AG10803 (cell line): ENCODE data around the gene LRRN4CL.

Source experiments
- DNase-seq: peaks from one replicate; pipeline ENCODE4 v3.0.0; 2010; ENCODE audit warnings: low read depth
- H3K4me3 ChIP-seq: 2 replicates; pipeline ENCODE4 v1.5.1; 2011; ENCODE audit warnings: mild to moderate bottlenecking, low read length, control low read depth
- TF ChIP-seq, protein P1 (sequence below): conservative IDR thresholded peaks from 2 replicates; pipeline ENCODE4 v1.5.1; 2011; ENCODE audit warnings: mild to moderate bottlenecking, low read length, control low read depth, inconsistent platforms

The LRRN4CL gene

DNA sequence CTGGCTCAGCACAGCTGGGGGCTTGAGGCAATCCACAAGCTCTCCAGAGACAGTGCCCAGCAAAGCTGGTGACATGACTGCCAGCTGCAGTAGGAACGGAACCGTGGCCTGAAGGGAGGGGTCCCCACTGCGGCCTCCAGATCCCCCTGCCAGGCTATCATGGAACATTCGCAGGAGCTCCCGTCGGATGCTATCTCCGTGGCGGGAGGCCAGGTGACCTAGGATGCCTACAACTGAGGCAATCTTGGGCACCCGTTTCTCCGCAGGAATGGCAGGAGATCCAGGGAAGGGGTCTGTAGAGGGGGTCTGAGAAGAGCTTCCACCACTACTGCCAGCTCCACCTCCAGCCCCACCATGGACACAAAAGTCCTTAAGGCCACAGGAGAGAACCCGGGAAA lies 40.4 kb downstream of the LRRN4CL start:
- TF ChIP-seq, protein P1, sequence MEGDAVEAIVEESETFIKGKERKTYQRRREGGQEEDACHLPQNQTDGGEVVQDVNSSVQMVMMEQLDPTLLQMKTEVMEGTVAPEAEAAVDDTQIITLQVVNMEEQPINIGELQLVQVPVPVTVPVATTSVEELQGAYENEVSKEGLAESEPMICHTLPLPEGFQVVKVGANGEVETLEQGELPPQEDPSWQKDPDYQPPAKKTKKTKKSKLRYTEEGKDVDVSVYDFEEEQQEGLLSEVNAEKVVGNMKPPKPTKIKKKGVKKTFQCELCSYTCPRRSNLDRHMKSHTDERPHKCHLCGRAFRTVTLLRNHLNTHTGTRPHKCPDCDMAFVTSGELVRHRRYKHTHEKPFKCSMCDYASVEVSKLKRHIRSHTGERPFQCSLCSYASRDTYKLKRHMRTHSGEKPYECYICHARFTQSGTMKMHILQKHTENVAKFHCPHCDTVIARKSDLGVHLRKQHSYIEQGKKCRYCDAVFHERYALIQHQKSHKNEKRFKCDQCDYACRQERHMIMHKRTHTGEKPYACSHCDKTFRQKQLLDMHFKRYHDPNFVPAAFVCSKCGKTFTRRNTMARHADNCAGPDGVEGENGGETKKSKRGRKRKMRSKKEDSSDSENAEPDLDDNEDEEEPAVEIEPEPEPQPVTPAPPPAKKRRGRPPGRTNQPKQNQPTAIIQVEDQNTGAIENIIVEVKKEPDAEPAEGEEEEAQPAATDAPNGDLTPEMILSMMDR, result no peak
- no peak overlapping the region for H3K4me3 ChIP-seq
- DNase-seq, result no peak

DNA sequence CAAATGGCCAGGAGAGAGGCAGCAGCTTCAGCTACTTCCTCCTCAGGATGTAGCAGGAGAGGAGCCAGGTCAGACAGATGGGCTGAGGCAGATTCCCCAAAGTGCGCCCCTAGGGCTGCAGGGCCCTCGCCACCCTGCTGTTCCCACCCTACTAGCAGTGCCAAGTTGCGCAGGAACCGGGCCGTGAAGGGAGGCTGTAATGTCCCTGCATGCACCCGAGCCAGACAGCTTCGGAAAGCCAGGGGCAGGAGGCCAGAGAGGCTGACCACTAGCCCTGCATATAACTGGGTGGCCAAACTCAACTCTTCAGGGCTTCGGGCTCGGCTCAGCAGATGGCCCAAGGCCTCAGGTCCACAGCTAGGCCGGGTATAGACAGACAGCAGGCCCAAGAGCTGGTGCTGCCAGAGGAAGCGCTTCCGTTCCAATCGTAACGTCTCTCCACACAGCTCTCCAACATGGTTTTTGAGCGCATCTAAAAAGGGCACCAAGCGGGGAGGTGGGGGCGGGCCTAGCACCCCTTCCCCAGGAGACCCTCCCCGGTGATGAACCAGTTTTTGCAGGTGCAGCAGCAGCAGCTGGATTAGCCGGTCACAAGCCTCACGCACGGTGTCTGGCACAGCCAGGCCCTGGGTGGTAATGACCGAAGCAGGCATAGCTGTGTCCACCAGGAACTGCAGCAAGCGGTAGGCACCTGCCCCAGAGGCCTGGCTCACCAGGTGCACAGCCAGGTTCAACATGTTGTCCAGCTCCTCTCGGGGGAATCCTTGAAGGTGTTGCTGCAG lies 41.0 kb downstream of the LRRN4CL start:
- no peak overlapping the region for H3K4me3 ChIP-seq
- DNase-seq, result no peak
- TF ChIP-seq, protein P1, result no peak

DNA sequence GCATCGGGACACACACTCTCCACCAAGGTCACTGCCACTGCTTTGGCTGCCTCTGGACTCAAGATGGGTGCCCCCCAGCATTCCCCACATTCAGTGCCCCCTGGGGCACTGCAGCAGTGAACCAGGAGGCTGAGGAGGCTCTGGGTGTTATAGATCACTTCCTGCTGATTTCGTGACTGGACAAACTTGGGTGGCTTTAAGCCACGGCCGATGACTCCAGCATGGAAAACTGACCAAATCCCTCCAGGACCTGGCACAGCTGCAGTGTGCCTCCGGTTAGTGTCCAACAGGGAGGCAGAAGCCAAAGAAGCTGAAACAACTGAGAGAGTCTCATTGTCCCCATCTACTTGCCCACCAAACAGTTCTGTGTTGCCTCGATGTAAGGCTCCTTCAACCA lies 41.7 kb downstream of the LRRN4CL start:
- no peak for DNase-seq
- no peak overlapping the region for H3K4me3 ChIP-seq
- TF ChIP-seq, protein P1, result no peak

DNA sequence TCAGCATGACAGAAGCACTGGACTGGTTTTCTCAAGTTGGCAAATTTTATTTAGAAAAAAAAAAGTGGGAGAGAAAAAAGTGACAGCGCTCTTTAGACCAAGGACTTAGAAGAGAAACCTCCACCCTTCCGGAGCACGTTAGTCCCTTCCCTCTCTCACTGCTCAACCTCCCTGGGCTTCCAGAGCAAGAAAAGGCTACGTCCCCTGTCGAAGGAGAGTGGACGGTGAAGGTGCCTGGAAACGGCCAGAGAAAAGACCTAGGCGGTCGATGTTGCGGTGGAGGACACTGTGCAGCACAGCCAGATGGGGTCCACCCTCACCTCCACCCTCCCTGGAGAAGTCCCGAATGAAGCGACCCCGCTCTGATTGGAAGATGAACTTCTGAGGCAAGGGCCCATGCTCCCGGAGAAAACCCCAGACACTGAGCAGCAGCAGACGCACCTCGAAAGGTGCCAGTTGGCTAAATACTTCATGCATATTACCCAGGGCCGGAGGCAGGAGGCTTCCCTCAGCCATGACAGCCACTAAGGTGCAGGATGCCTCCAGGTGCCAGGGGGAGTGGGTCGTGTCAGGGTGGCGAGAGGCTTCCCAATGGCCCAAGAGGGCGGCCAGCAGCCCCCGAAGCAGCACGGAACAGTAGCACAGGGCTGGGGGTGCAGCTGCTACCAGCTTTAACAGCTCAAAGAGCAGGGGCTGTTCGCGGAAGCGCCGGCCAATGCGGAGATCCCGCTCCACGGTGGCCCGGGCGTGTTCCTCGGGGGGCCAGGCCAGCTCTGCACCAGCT lies 42.3 kb downstream of the LRRN4CL start:
- TF ChIP-seq, protein P1, result no peak
- peak overlapping the region; percentile 24; the same call in 1 of the 2 replicates for H3K4me3 ChIP-seq
- no peak for DNase-seq

DNA sequence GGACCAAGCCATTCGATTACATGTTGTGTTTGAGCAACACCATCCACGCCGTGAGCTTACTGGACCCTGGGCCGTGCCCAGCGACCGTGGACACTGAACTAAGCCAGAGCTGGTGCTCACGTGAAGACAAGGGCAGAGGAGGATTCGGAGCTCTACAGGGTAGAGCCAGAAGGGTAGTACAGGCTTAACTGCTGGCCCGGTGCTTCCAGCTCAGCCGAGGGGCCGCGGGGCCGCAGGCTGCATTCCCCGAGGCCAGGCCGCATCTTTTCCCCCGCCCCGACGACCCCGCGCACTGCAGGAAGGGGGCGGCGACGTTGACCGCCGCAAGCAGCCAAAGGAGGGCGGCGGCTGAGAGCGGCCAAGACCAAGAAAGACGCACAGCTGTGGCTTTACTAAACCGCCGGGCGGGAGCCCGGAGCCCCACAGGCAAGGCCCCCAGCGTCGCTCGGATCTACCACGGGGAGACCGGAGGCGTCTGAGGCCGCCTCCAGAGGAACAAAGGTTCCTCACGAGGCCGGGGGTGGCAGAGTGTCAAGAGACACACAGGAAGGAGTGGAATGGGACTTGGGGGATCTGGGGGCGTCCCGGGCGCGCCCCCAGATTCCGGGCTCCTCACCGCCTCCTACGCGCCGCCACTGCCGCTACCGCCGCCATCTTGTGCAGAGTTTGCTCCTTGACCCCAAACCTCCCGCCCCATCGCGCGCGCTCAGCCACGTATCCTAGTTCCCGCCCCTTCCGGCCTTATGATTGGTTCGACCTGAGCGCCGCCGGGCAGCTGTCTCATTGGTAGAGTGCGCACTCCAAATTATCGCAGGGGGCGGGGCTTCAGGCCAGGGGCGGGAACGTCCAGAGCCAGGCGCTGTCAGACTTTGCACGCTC lies 43.1 kb downstream of the LRRN4CL start, which contains the start of gene GANAB:
TSS of gene GANAB (minus strand) at position 668 of the 879 bp plus-strand sequence. CDS start at position 654, 14 bp downstream.
- H3K4me3 ChIP-seq, result peak within 1 kb of the TSS; percentile 75
- TF ChIP-seq, protein P1, result no peak
- DNase-seq, result peak; percentile 97

DNA sequence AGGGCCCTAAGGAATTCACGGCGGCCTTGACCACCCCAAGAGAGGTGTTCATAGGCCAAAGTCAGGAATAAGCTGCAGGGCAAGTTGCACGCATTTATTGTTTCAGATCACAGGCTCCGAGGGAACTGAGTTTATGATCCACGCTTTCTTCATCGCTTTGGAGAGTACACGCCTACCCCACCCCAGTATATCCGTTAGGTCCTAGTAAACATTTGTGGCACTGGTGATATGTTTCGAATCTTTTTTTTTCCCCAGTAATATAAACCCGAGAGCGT lies 43.7 kb downstream of the LRRN4CL start:
- H3K4me3 ChIP-seq, result peak overlapping the region; percentile 75
- TF ChIP-seq, protein P1, result no peak
- DNase-seq, result no peak
